VCaP (cell line): ENCODE measurements around the gene AUTS2.

ENCODE experiments used
- H3K27ac ChIP-seq: fragments of 450-650 bp; 2 replicates; pipeline ENCODE4 v1.5.1; 2017
- CTCF ChIP-seq: fragments of 450-650 bp; conservative IDR thresholded peaks from 2 replicates; pipeline ENCODE4 v1.5.1; 2017; ENCODE audit warnings: mild to moderate bottlenecking, moderate library complexity

AUTS2 gene

DNA sequence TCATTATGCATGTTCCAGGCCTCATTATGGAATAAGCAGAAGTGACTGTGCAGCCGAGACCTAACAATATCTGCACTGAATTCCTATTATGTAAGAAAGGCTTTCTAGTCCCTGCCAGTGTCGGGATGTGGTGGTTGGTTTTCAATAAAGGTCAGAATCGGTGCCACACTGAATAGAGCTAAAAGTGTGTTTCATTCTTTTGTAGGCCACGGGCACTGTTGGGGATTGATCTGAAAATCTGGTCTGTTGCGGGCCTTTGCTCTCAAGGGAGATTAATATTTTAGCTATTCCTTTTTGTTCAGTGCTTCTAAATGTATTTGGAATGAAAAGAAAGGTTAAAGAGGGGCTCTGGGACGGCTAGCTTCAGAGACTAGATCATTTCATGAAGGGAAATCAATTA, 974.3 kb downstream of the AUTS2 start:
- no peak for TF ChIP-seq CTCF
- H3K27ac ChIP-seq, result no peak overlapping the region

- TF ChIP-seq CTCF, result no peak
- no peak overlapping the region for H3K27ac ChIP-seq
Measured at GRCh38 chr7:70573071-70573661, 974.9 kb downstream of the AUTS2 start.

DNA sequence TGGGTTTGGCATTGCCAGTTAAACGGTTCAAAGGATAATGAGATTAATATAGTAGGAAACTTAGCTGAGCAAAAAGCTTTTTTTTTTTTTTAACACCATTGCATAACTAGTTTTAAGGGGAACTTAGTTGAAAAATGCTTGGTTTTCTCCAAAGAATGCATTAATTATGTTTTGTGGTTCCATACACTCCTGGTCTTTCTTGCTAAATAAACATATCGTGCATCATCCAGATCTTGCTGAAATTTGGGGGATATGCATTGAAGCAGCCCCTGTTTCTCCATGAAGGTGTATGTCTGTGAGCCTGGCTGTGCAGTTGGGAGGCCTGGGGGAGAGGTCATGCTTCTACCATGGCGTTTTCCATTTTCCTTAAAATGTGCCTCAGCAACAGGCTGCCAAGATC, 975.4 kb downstream of the AUTS2 start:
- no peak for TF ChIP-seq CTCF
- no peak overlapping the region for H3K27ac ChIP-seq

- H3K27ac ChIP-seq, result no peak overlapping the region
- TF ChIP-seq CTCF, result no peak
Measured at GRCh38 chr7:70574314-70574834, 976.1 kb downstream of the AUTS2 start.

GRCh38 chr7:70574970-70575799, 976.9 kb downstream of the AUTS2 start:
- H3K27ac ChIP-seq, result no peak overlapping the region
- TF ChIP-seq CTCF, result no peak

DNA sequence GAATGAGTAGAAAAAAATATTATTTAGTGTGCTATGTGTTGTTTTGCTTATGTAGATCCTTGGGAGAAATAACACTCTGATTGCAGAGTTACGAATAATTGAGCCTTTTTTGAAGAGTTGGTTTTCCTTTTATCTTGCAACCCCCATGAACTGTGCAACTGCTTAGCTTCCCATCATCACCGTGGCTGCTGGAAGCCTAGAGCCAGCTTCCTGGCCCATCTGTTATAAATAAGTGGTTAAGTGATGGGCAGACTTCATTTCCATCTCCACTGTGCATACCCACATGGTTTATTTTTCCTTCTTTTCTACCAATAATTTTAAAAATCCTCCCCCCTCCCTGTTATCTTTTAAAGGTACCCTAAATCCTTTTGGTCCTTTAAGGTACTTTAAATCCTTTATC, 978.8 kb downstream of the AUTS2 start:
- TF ChIP-seq CTCF, result no peak
- no peak overlapping the region for H3K27ac ChIP-seq

DNA sequence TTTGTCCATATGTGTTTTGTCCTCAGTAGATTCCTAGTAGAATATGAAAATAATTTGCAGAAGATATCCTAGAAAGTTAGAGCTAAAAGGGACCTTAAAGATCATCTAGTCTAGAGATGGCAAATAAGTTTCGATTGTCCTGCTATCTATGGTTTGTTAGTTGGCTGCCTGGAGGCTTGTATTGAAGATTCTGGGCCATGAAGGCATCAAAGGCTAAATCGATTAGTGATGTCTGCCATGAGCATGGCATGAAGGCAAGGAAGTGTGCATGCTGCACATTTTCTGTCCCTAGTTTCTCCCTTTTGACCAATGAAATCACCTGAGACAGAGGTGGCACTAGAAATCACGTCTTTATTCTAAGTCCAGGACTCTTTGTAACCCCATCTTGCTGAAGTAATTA, 979.9 kb downstream of the AUTS2 start:
- no peak overlapping the region for H3K27ac ChIP-seq
- no peak for TF ChIP-seq CTCF
